Mammary epithelial cell (primary cell): Measurements from ENCODE around the gene SLC22A17.

Experiments
- EZH2 ChIP-seq: IDR thresholded peaks from 2 replicates; pipeline ENCODE4 v1.6.1; 2012; ENCODE audit warnings: low read length, inconsistent platforms, borderline replicate concordance
- TF ChIP-seq, protein P1 (sequence below), 2 donors: IDR thresholded peaks in 1 of 2; conservative IDR thresholded peaks in 1 of 2; 2 replicates each; pipeline ENCODE4 v1.5.1; 2011 to 2012; ENCODE audit warnings: inconsistent platforms in 2 of 2, low read length in 2 of 2, mild to moderate bottlenecking in 2 of 2, control low read depth in 1 of 2, low read depth in 1 of 2; ENCODE audit not compliant: insufficient read depth in 1 of 2; ENCODE audit errors: extremely low read depth in 1 of 2

DNA sequence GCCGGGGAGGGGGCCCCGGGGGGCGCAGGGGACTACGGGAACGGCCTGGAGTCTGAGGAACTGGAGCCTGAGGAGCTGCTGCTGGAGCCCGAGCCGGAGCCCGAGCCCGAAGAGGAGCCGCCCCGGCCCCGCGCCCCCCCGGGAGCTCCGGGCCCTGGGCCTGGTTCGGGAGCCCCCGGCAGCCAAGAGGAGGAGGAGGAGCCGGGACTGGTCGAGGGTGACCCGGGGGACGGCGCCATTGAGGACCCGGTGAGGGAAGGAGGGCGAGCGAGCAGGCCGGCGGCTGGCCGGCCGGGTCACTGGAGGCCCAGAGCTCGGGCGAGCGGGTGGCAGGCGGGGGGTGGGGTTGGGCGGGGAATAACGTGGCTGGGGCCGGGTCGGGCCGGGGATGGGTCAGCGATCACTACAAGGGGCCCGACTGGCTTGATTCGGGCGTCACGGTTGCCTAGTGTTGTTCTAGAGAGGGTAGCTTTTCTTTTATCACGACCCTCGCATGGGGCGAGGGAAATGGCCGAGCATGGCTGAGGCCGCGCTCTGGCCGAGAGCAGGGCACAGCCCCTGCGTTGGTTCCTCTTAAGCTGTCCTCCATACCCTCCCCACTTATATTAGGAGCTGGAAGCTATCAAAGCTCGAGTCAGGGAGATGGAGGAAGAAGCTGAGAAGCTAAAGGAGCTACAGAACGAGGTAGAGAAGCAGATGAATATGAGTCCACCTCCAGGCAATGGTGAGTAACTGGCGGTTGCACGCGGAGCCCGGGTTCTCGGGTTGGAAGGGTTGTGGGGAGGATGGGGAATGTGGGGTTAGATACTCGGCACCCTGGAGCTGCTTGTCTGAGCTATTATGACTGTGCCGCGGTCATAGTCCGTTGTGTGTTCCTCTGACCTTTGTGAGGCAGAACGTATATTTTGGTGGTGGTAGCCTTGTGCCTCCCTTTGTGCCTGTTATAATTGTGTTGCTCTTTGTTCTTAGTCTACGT, 30.8 kb downstream of the SLC22A17 start:
- TF ChIP-seq EZH2: no peak
- TF ChIP-seq, protein P1, sequence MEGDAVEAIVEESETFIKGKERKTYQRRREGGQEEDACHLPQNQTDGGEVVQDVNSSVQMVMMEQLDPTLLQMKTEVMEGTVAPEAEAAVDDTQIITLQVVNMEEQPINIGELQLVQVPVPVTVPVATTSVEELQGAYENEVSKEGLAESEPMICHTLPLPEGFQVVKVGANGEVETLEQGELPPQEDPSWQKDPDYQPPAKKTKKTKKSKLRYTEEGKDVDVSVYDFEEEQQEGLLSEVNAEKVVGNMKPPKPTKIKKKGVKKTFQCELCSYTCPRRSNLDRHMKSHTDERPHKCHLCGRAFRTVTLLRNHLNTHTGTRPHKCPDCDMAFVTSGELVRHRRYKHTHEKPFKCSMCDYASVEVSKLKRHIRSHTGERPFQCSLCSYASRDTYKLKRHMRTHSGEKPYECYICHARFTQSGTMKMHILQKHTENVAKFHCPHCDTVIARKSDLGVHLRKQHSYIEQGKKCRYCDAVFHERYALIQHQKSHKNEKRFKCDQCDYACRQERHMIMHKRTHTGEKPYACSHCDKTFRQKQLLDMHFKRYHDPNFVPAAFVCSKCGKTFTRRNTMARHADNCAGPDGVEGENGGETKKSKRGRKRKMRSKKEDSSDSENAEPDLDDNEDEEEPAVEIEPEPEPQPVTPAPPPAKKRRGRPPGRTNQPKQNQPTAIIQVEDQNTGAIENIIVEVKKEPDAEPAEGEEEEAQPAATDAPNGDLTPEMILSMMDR (conservative IDR thresholded peaks at IDR 0.05 in 1 of 2, IDR thresholded peaks at IDR 0.05 in 1 of 2; ENCODE audit: extremely low read depth in 1 of 2, insufficient read depth in 1 of 2, low read depth in 1 of 2, low read length in 2 of 2): no peak
